ENCODE data around the gene COL18A1. TPM values are rescaled to one million over a fixed set of nuclear protein-coding genes. Genes with fewer than 3 reads are reported as not detected.

COL18A1 gene
- polyA plus RNA-seq, 3 donors, result 90.2 to 118 (median 92.3) TPM

DNA sequence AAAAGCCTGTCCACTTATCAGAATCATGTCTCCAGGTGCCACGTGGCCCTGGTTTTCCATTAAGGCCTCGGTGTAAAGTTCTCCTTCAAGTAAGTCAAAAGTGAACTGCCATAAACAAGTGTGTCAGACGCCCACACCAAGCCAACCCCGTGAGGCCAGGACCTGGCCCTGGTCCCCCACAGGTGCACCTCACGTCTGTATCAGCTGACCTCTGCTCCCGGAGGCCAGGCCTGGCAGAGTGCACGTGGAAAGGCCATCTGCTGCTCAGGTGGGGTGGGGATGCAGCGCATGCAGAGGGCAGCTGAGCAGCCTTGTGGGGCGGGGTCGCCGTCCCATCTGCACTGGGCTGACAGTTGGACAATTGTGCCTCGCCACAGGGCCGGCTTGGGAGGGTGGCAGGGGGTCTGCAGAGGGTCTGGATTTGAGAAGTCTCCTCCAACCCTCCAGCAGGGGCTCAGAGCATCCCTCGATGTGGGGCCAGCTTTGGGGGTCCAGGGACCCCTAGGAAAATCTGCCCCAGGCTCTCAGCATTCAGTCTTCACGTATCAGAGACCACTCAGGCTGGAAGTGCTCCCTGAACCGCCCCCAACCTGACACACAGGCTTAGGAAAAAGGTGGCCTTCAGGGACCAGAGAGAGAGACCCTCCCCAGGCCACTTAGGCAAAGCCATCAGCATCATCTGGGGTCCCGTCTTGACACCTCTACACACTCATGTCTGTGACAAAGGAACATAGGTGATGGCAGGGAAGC lies 134.3 kb downstream of the COL18A1 start:
- no peak for DNase-seq (ENCODE audit: low read depth in 3 of 3, low spot score in 2 of 3)

GRCh38 chr21:45539796-45540600 lies 135.0 kb downstream of the COL18A1 start:
- DNase-seq (ENCODE audit: low read depth in 3 of 3, low spot score in 2 of 3), result no peak

GRCh38 chr21:45540601-45540970 lies 135.6 kb downstream of the COL18A1 start:
- DNase-seq (ENCODE audit: low read depth in 3 of 3, low spot score in 2 of 3), result no peak

DNA sequence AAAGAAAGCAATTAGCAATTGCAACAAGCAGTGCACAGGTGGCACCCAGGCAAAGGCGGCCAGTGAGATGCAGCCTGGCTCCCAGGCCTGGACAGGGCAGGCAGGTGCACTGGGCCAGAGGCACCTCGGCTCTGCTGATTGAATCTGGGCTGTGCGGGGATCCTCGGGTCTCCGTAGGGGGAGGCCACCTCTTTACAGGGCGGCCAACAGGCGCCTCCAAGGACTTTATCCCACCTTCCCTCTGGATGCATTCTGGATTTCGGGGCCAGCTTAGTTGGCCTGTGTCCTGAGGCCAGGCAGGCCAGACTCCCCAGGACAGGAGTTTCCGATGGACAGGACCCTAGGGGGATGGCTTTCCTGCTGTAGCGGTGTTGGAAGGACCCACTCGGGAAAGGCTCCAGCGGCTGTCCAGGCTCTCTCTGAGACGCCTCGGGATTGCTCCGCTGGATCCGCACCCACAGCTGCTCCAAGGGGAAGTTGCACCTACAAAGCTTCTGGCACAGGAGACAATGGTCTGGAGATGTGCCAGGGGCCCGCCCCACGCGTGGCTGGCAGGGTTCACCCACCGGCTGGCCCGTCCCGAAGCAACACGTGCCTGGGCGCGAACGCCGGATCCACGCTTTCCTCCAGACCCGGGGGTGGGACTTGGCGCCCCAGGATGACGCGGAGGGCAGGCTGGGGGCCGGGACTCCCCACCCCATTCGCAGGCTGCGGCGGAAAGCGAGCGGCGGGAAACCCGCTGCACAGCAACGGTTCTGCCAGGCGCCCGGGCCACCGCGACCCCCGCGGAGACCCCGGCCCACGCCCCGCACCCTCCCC lies 136.5 kb downstream of the COL18A1 start:
- no peak for DNase-seq (ENCODE audit: low read depth in 3 of 3, low spot score in 2 of 3)

DNA sequence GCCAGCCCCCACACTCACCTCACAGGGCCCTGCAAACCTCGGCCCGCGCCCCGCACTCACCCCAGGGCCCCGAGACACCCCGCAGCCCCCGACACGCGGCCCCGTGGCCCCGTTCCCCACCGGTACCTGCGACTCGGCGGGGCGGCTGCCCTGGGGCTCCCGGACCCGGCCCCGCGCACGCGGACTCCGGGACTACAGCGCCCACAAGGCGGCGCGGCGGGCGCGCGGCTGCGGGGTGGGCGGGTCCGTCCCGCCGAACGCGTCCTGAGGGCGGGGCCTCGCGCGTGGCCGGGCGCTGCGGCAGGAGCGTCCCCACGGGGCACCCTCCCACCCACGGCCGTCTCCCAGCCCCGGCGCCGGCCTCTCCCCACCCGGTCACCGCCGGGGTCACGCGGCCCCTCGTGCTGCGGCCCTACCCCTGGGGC lies 137.3 kb downstream of the COL18A1 start, which contains the start of gene SLC19A1:
SLC19A1 (minus strand) TSS at position 199 of the 425 bp plus-strand sequence. CDS start 4,481 bp downstream, outside the sequence.
- DNase-seq (ENCODE audit: low read depth in 3 of 3, low spot score in 2 of 3), result no peak

- DNase-seq (ENCODE audit: low read depth in 3 of 3, low spot score in 2 of 3), result no peak
These were observed 137.9 kb downstream of the COL18A1 start for GRCh38 chr21:45542667-45543370.

GRCh38 chr21:45543371-45543709 lies 138.4 kb downstream of the COL18A1 start:
- no peak for DNase-seq (ENCODE audit: low read depth in 3 of 3, low spot score in 2 of 3)

DNA sequence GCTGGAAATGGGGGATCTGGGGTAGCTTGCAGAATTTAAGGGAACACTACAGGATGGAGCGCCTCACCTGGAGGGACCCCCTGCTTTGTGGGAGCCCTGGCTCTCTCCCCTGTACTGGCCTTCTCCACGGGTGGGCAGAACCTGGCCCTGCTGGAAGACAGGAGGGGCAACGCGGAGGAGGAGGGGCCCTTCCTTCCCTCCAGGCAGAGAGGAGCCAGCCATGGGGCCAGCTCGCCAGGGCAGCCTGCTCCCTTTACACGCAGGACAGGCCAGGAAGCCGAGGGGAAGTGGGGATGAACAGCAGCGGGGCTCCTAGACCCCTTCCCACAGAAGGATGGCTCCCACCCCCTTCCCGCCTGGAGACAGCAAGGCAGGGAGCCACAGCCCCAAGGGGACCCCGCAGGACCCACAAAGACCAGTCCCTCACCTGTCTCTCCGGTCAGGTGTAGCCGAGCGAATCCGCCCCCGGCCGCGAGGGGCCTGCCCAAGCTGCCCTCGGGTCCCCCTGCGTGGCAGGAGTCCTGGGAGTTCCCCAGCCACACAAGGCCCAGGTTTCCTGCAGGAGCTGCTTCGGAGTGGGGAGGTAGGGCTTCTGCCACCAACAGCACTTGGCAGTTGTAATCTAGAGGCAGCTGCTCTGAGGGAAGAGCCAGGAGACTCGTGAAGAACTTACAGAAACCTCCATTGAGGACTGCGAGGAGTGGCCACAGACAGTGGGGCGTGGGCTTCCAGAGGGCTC lies 138.9 kb downstream of the COL18A1 start:
- no peak for DNase-seq (ENCODE audit: low read depth in 3 of 3, low spot score in 2 of 3)

GRCh38 chr21:45544449-45545235 lies 139.7 kb downstream of the COL18A1 start:
- DNase-seq (ENCODE audit: low read depth in 3 of 3, low spot score in 2 of 3), result no peak

DNA sequence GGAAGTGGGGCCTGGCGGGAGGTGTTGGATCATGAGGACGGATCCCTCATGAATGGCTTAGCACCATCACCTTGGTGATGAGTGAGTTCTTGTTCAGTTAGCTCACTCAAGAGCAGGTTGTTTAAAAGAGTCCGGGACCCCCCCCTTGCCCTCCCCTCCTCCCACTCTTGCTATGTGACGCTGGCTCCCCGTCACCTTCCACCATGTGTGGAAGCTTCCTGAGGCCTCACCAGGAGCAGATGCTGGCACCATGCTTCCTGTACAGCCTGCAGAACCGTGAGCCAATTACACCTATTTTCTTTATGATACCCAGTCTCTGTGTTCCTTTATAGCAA lies 140.2 kb downstream of the COL18A1 start:
- DNase-seq (ENCODE audit: low read depth in 3 of 3, low spot score in 2 of 3), result no peak

DNA sequence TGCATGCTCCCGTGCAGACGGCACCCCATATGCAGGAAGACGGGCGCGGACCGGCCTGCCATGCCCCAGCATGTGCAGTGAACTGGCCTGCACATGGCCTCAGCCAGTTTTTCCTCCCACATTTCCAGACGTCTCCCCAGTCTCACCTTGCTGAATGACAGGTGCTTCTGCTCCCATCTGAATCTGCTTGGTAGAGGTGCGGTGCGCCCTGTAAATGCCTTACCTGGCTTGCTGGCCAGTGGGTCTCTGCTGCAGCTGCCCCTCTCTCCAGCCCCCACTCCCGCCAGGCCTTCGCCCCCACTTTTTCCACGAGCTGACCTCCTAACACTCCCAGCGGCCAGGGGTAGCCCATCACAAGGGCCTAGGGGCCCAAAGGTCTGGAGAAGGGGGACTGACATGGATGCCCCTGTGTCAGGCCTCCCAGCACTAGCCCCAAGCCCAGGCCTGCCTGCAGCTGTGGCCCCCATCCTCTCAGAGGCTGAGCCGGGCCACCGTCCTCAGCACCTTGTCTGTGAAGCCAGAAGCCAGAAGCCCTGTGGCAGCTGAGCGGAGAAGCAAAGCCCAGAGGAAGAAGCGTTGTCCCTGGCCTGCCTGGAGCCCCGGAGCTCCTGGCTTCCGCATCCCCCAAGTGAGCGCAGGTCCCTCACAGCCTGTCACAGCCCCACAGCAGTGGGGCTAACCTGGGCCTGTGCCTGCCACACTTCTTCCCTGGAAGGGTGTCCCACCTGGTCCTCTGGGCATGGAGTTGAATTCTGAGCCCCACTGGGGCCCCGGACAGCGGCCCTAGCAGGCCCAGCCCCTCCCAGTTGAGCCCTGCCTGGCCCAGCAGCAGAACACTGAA lies 140.9 kb downstream of the COL18A1 start:
- DNase-seq (ENCODE audit: low read depth in 3 of 3, low spot score in 2 of 3), result no peak

GRCh38 chr21:45546636-45547544 lies 141.9 kb downstream of the COL18A1 start:
- DNase-seq (ENCODE audit: low read depth in 3 of 3, low spot score in 2 of 3), result no peak

DNA sequence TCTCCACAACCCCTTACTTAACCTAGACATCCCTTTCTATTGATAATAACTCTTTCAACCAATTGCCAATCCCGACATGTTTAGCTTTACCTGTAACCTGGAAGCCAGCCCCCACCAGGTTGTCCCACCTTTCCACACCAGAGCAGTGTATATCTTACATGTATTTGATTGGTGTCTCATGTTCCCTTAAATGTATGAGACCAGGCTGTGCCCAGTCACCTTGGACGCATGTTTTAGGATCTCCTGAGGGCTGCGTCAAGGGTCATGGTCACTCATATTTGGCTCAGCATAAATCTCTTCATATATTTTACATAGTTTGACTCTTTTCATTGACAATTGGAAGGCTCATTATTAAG lies 142.6 kb downstream of the COL18A1 start:
- DNase-seq (ENCODE audit: low read depth in 3 of 3, low spot score in 2 of 3), result no peak

GRCh38 chr21:45548711-45549491 lies 143.9 kb downstream of the COL18A1 start:
- no peak for DNase-seq (ENCODE audit: low read depth in 3 of 3, low spot score in 2 of 3)

GRCh38 chr21:45549626-45550463 lies 144.9 kb downstream of the COL18A1 start:
- no peak for DNase-seq (ENCODE audit: low read depth in 3 of 3, low spot score in 2 of 3)

All from right renal cortex interstitium (tissue), 3 donors.